IMR-90 (cell line): ENCODE data around the gene DMRTA1. TPM values are rescaled to one million over a fixed set of nuclear protein-coding genes. Genes with fewer than 3 reads are reported as not detected.
"Not testable (repeated sequence)": the region's sequence is repeated elsewhere in the genome, so short reads cannot be mapped to it uniquely, and the experiment has no call there.

ENCODE experiments used
- ATAC-seq: fragments of 200-7000 bp; cut with Tn5 transposase; 2 replicates; pipeline ENCODE4 v1.9.1; 2020; ENCODE audit warnings: low read depth, mild to moderate bottlenecking, moderate library complexity
- BruUV-seq: library from RNA; stranded (reverse); fragments of 400-500 nt; replicated peaks from 2 replicates; lab custom pipeline; 2021; lab: Mats Ljungman, UMichigan
- CTCF ChIA-PET: fragments of 300-600 bp; formaldehyde crosslinking; extraction: SDS; loops from one replicate; lab custom pipeline; 2021; ENCODE audit warnings: antibody characterized with exemption; lab: Yijun Ruan, JAX
- POLR2A ChIA-PET: fragments of 300-600 bp; sonication (Branson Sonifier 250); formaldehyde crosslinking; loops from one replicate; lab custom pipeline; 2022; ENCODE audit warnings: antibody characterized with exemption; ENCODE audit not compliant: unreplicated experiment; lab: Charles Lee
- DNase-seq: peaks from one replicate; pipeline ENCODE4 v3.0.0; 2013
- H2AFZ ChIP-seq: replicated peaks from 2 replicates; pipeline ENCODE3; 2013; ENCODE audit warnings: low read length, mild to moderate bottlenecking; ENCODE audit not compliant: poor library complexity
- H2AK5ac ChIP-seq: 2 replicates; pipeline ENCODE4 v1.6.1; 2013; ENCODE audit warnings: low read depth, low read length, inconsistent platforms
- H2AK9ac ChIP-seq: replicated peaks from 2 replicates; pipeline ENCODE3; 2013; ENCODE audit warnings: mild to moderate bottlenecking, low read depth, low read length, moderate library complexity; ENCODE audit not compliant: poor library complexity
- H2BK120ac ChIP-seq: 2 replicates; pipeline ENCODE4 v1.6.1; 2013; ENCODE audit warnings: low read depth, low read length, inconsistent platforms
- H2BK15ac ChIP-seq: 3 replicates; pipeline ENCODE4 v1.6.1; 2013; ENCODE audit warnings: low read depth, low read length, inconsistent platforms
- H2BK20ac ChIP-seq: 2 replicates; pipeline ENCODE4 v1.6.1; 2013; ENCODE audit warnings: low read depth, mild to moderate bottlenecking, inconsistent platforms, low read length, moderate library complexity
- H2BK5ac ChIP-seq: 2 replicates; pipeline ENCODE4 v1.6.1; 2013; ENCODE audit warnings: mild to moderate bottlenecking, low read depth, low read length, inconsistent platforms; ENCODE audit not compliant: poor library complexity, severe bottlenecking
- H3K14ac ChIP-seq: replicated peaks from 2 replicates; pipeline ENCODE4 v1.6.1; 2013; ENCODE audit warnings: low read depth, low read length, inconsistent platforms
- H3K18ac ChIP-seq: 2 replicates; pipeline ENCODE4 v1.6.1; 2013; ENCODE audit warnings: low read depth, low read length, control low read depth
- H3K23ac ChIP-seq: 2 replicates; pipeline ENCODE4 v1.6.1; 2013; ENCODE audit warnings: low read depth, low read length, inconsistent platforms
- H3K27ac ChIP-seq: 2 replicates; pipeline ENCODE4 v1.5.1; 2013; ENCODE audit warnings: mild to moderate bottlenecking, control low read depth, low read length; ENCODE audit not compliant: insufficient read depth
- H3K27me3 ChIP-seq: 2 replicates; pipeline ENCODE4 v1.6.1; 2013; ENCODE audit warnings: low read length; ENCODE audit not compliant: control insufficient read depth, insufficient read depth
- H3K36me3 ChIP-seq: 2 replicates; pipeline ENCODE4 v1.6.1; 2013; ENCODE audit warnings: low read length, mixed read lengths; ENCODE audit not compliant: control insufficient read depth, insufficient read depth
- H3K4ac ChIP-seq: 2 replicates; pipeline ENCODE4 v1.6.1; 2013; ENCODE audit warnings: low read depth, low read length, inconsistent platforms
- H3K4me1 ChIP-seq: 2 replicates; pipeline ENCODE4 v1.6.1; 2013; ENCODE audit warnings: low read length, mixed read lengths; ENCODE audit not compliant: control insufficient read depth, insufficient read depth
- H3K4me2 ChIP-seq: 2 replicates; pipeline ENCODE4 v1.6.1; 2013; ENCODE audit warnings: low read depth, mild to moderate bottlenecking, control low read depth, low read length, moderate library complexity
- H3K4me3 ChIP-seq: 2 replicates; pipeline ENCODE4 v1.5.1; 2013; ENCODE audit warnings: low read depth, mild to moderate bottlenecking, control low read depth, low read length, moderate library complexity; ENCODE audit not compliant: insufficient read depth
- H3K56ac ChIP-seq: 2 replicates; pipeline ENCODE4 v1.6.1; 2013; ENCODE audit warnings: low read length, inconsistent platforms; ENCODE audit not compliant: insufficient read depth; ENCODE audit errors: extremely low read depth
- H3K79me1 ChIP-seq, 2 experiments: 2 replicates each; pipeline ENCODE4 v1.6.1; 2013; ENCODE audit warnings: low read length in 2 of 2, inconsistent platforms in 1 of 2, low read depth in 1 of 2
- H3K9ac ChIP-seq: 2 replicates; pipeline ENCODE4 v1.6.1; 2013; ENCODE audit warnings: low read depth, low read length, control low read depth
- H3K9me1 ChIP-seq: 2 replicates; pipeline ENCODE4 v1.6.1; 2013; ENCODE audit warnings: low read length, inconsistent platforms; ENCODE audit not compliant: insufficient read depth
- H3K9me3 ChIP-seq: 2 replicates; pipeline ENCODE4 v1.6.1; 2013; ENCODE audit warnings: low read length; ENCODE audit not compliant: control insufficient read depth, insufficient read depth
- H4K20me1 ChIP-seq: 2 replicates; pipeline ENCODE4 v1.6.1; 2013; ENCODE audit warnings: low read length, inconsistent platforms; ENCODE audit not compliant: insufficient read depth
- H4K5ac ChIP-seq: 2 replicates; pipeline ENCODE4 v1.6.1; 2013; ENCODE audit warnings: mild to moderate bottlenecking, low read depth, low read length, control low read depth
- H4K8ac ChIP-seq, 2 experiments: 2 replicates each; pipeline ENCODE4 v1.6.1; 2013; ENCODE audit warnings: low read depth in 2 of 2, low read length in 2 of 2, control low read depth in 1 of 2, inconsistent platforms in 1 of 2
- H4K91ac ChIP-seq: 2 replicates; pipeline ENCODE4 v1.6.1; 2013; ENCODE audit warnings: low read depth, low read length, inconsistent platforms; ENCODE audit not compliant: insufficient read depth
- BHLHE40 ChIP-seq: fragments of 150-350 bp; IDR thresholded peaks from 2 replicates; pipeline ENCODE4 v1.6.1; 2016; ENCODE audit warnings: mild to moderate bottlenecking, low read depth, low read length
- CHD1 ChIP-seq: IDR thresholded peaks from 2 replicates; pipeline ENCODE4 v1.6.1; 2012; ENCODE audit warnings: low read depth, low read length, improper control_type of control experiment
- WGBS, 2 experiments: methylation state at CpG; one replicate each; pipeline versions ENCODE4 v1.1.5 to v1.1.7; 2013; ENCODE audit warnings: missing lambda C conversion rate in 2 of 2; ENCODE audit not compliant: insufficient read length in 1 of 2; ENCODE audit errors: extremely low coverage in 2 of 2; 5-methylcytosine and 5-hydroxymethylcytosine counted together
- dilution Hi-C: fragments of 300-500 bp; cut with HindIII; formaldehyde crosslinking; loops from one replicate; pipeline ENCODE4 v1.14.3; 2018; ENCODE audit warnings: low sequenced_read_pairs; ENCODE audit not compliant: unreplicated experiment
- in situ Hi-C: fragments of 300-500 bp; cut with MboI; formaldehyde crosslinking; loops from 3 replicates; pipeline ENCODE4 v1.14.3; 2019; ENCODE audit warnings: low sequenced_read_pairs, inconsistent platforms, mixed read lengths
- intact Hi-C: fragments of 100-400 bp; cut with micrococcal nuclease; formaldehyde crosslinking; loops from 2 replicates; pipeline ENCODE4 v1.10.0; 2022
- polyA plus RNA-seq, 3 experiments: library from polyadenylated mRNA; depleted of rRNA; stranded (reverse); fragments of >200 nt; gene quantifications; 2 replicates each; pipeline ENCODE4 v1.2.3, GENCODE V29; 2012; ENCODE audit warnings: low replicate concordance in 1 of 3
- total RNA-seq: library from RNA; depleted of rRNA; stranded (reverse); fragments of >200 nt; gene quantifications from 2 replicates; pipeline ENCODE4 v1.2.3, GENCODE V29; 2012

Gene DMRTA1
- total and polyA plus RNA-seq, 2 of the 4 experiments (the other 2 are of a cell fraction): under 0.01 to 0.02 TPM

DNA sequence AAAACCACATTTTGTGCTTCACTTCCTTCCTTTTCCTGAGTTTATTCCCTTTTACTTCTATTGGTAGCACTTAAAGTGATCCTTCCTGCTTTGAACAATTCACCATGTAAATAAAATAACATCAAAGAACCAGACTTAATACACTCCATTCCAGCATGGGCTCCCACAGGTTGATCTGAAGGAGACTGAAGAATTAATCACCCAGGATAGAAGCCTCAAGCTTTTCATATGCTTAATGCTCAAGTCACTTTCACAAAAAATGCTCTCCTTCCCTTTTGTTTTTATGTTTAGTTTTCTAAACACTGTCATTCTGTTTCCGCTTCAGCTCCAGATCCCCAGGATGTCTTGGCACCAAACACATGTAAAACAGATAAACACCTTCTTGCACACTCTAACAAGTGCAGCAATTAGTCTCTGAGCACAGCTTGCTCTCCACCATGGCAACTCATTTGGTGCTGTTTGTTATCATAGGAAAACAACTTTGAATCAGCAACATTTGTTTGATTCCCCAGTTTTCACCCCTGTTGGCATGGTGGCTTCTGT, 37.0 kb downstream of the DMRTA1 start:
- H3K36me3 ChIP-seq: no peaks in the 10 kb centered on the region
- H4K8ac ChIP-seq: no peak overlapping the region
- no peak overlapping the region for H2AFZ ChIP-seq
- H2BK15ac ChIP-seq: no peak overlapping the region
- no peak for TF ChIP-seq BHLHE40
- TF ChIP-seq CHD1: no peak
- H3K18ac ChIP-seq: no peak overlapping the region
- intact Hi-C loops: no loop called here
- H2BK120ac ChIP-seq: no peak overlapping the region
- no peak overlapping the region for H3K4me2 ChIP-seq
- no peak overlapping the region for H3K23ac ChIP-seq
- no peak for DNase-seq
- BruUV-seq: no TSS peak
- H2AK5ac ChIP-seq: no peak overlapping the region
- no peak overlapping the region for H3K9ac ChIP-seq
- no peak overlapping the region for H3K14ac ChIP-seq
- no peaks in the 10 kb centered on the region for H3K79me1 ChIP-seq
- dilution Hi-C loops: no loop called here
- in situ Hi-C loops: no loop called here
- no peak overlapping the region for H4K5ac ChIP-seq
- no peaks in the 10 kb centered on the region for H4K20me1 ChIP-seq
- no peak for ATAC-seq
- H3K4me1 ChIP-seq: no peaks in the 10 kb centered on the region
- CTCF ChIA-PET: interaction anchor here (0.7 kb wide), 1 partner anchor 14 kb away, joined by 3 read pairs; no protein-coding TSS in a partner anchor
- no peaks in the 10 kb centered on the region for H3K27me3 ChIP-seq
- H2BK20ac ChIP-seq: no peak overlapping the region
- POLR2A ChIA-PET: no interaction called here
- no peak overlapping the region for H3K56ac ChIP-seq
- no peak overlapping the region for H3K27ac ChIP-seq
- no peak overlapping the region for H2BK5ac ChIP-seq
- no peak overlapping the region for H3K4me3 ChIP-seq
- WGBS, 2 experiments: no CpG with 5 or more reads among the region's 1 CpG
- no peak overlapping the region for H3K4ac ChIP-seq
- H2AK9ac ChIP-seq: no peak overlapping the region
- no peak overlapping the region for H4K91ac ChIP-seq
- no peaks in the 10 kb centered on the region for H3K9me3 ChIP-seq
- H3K9me1 ChIP-seq: no peaks in the 10 kb centered on the region

DNA sequence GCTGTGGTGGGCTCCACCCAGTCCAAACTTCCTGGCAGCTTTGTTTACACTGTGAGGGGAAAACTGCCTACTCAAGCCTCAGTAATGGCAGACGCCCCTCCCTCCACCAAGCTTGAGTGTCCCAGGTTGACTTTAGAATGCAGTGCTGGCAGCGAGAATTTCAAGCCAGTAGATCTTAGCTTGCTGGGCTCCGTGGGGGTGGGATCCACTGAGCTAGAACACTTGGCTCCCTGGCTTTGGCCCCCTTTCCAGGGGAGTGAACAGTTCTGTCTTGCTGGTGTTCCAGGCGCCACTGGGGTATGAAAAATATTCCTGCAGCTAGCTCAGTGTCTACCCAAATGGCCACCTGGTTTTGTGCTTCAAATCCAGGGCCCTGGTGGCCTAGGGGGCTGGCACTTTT, 49.6 kb downstream of the DMRTA1 start:
- H3K4me2 ChIP-seq, POLR2A ChIA-PET, H2BK5ac ChIP-seq, H4K91ac ChIP-seq, BruUV-seq, H3K4me1 ChIP-seq, H3K23ac ChIP-seq, H2BK20ac ChIP-seq, H3K18ac ChIP-seq, H3K56ac ChIP-seq, ATAC-seq, H2BK120ac ChIP-seq, CTCF ChIA-PET, in situ Hi-C loops, dilution Hi-C loops, H3K9ac ChIP-seq, H3K9me3 ChIP-seq, H4K5ac ChIP-seq, H3K79me1 ChIP-seq, H3K27me3 ChIP-seq, H3K27ac ChIP-seq, H4K8ac ChIP-seq, intact Hi-C loops, H2BK15ac ChIP-seq, DNase-seq, H2AK9ac ChIP-seq, H3K4ac ChIP-seq, H4K20me1 ChIP-seq, H3K14ac ChIP-seq, H3K4me3 ChIP-seq, H3K9me1 ChIP-seq, H2AFZ ChIP-seq, H3K36me3 ChIP-seq, H2AK5ac ChIP-seq: not testable (repeated sequence)
- WGBS, 2 experiments: no CpG with 5 or more reads among the region's 4 CpGs
